Tibial artery (tissue), 4 donors: ENCODE measurements around the gene STK10.

Experiments used
- DNase-seq, 2 donors: peaks; one replicate each; pipeline ENCODE4 v3.0.0-alpha.2; 2019
- H3K27ac ChIP-seq, 2 donors: fragments of 200-600 bp; sonication (generic) in 1 of 2; 1 replicate in 1 of 2; 2 replicates in 1 of 2; pipeline ENCODE4 v1.5.1; 2018 to 2019; ENCODE audit warnings: mild to moderate bottlenecking in 1 of 2
- H3K27me3 ChIP-seq, 2 donors: fragments of 200-600 bp; sonication (generic) in 1 of 2; one replicate each; pipeline versions ENCODE4 v1.5.1 to v1.6.0; 2016 to 2019
- H3K36me3 ChIP-seq, 3 donors: fragments of 200-600 bp; sonication (generic) in 2 of 3; one replicate each; pipeline ENCODE4 v1.5.1; 2016 to 2019; ENCODE audit warnings: mild to moderate bottlenecking in 2 of 3
- H3K4me1 ChIP-seq, 4 donors: fragments of 200-600 bp; sonication (generic) in 2 of 4; 1 replicate in 3 of 4; 2 replicates in 1 of 4; pipeline ENCODE4 v1.5.1; 2016 to 2019
- H3K4me3 ChIP-seq, 2 donors: fragments of 200-600 bp; sonication (generic) in 1 of 2; 1 replicate in 1 of 2; 2 replicates in 1 of 2; pipeline ENCODE4 v1.5.1; 2018 to 2019; ENCODE audit warnings: mild to moderate bottlenecking in 2 of 2
- H3K9me3 ChIP-seq, 3 donors: fragments of 200-600 bp; sonication (generic) in 1 of 3; one replicate each; pipeline ENCODE4 v1.5.1; 2016 to 2019
- intact Hi-C: fragments of 100-400 bp; cut with DNase I; formaldehyde crosslinking; loops from one replicate; pipeline ENCODE4 v1.15.0; 2023; ENCODE audit warnings: low total_unique reads
- TF ChIP-seq, protein P1 (sequence below), 2 experiments: fragments of 200-600 bp in 1 of 2; fragments of 450-650 bp in 1 of 2; IDR thresholded peaks; one replicate each; pipeline ENCODE4 v1.5.1; 2017 to 2019; ENCODE audit warnings: antibody characterized with exemption in 2 of 2, mild to moderate bottlenecking in 1 of 2, moderate library complexity in 1 of 2

STK10 gene

GRCh38 chr5:172173564-172174153, 14.4 kb downstream of the STK10 start:
- TF ChIP-seq, protein P1, sequence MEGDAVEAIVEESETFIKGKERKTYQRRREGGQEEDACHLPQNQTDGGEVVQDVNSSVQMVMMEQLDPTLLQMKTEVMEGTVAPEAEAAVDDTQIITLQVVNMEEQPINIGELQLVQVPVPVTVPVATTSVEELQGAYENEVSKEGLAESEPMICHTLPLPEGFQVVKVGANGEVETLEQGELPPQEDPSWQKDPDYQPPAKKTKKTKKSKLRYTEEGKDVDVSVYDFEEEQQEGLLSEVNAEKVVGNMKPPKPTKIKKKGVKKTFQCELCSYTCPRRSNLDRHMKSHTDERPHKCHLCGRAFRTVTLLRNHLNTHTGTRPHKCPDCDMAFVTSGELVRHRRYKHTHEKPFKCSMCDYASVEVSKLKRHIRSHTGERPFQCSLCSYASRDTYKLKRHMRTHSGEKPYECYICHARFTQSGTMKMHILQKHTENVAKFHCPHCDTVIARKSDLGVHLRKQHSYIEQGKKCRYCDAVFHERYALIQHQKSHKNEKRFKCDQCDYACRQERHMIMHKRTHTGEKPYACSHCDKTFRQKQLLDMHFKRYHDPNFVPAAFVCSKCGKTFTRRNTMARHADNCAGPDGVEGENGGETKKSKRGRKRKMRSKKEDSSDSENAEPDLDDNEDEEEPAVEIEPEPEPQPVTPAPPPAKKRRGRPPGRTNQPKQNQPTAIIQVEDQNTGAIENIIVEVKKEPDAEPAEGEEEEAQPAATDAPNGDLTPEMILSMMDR (IDR thresholded peaks at IDR 0.05) = no peak
- Histone ChIP-seq H3K4me1 (peaks cover 0 to 9% (median 4%) of the 10 kb centered on the region in 4 donors), H3K4me3 (no peak overlapping the region), H3K9me3 (no peaks in the 10 kb centered on the region), H3K27ac (no peak overlapping the region), H3K27me3 (no peaks in the 10 kb centered on the region), H3K36me3 (no peaks in the 10 kb centered on the region)
- intact Hi-C loops = no loop called here
- DNase-seq = no peak

- intact Hi-C loops = no loop called here
- H3K27ac ChIP-seq = no peak overlapping the region
Observed at GRCh38 chr5:172172912-172173563, 15.0 kb downstream of the STK10 start.

GRCh38 chr5:172171118-172171517, 16.9 kb downstream of the STK10 start:
- H3K27ac ChIP-seq = no peak overlapping the region
- peaks cover 0 to 9% (median 4%) of the 10 kb centered on the region in 4 donors for H3K4me1 ChIP-seq
- no peaks in the 10 kb centered on the region for H3K36me3 ChIP-seq
- no peak overlapping the region for H3K4me3 ChIP-seq
- intact Hi-C loops = no loop called here
- DNase-seq = no peak
- H3K9me3 ChIP-seq = no peaks in the 10 kb centered on the region
- TF ChIP-seq, protein P1 (IDR thresholded peaks at IDR 0.05) = no peak
- no peaks in the 10 kb centered on the region for H3K27me3 ChIP-seq

More at GRCh38 chr5:172172912-172173563, 15.0 kb downstream of the STK10 start:
- Histone ChIP-seq H3K9me3 (no peaks in the 10 kb centered on the region), H3K27me3 (no peaks in the 10 kb centered on the region), H3K4me1 (peaks cover 0 to 9% (median 4%) of the 10 kb centered on the region in 4 donors), H3K4me3 (no peak overlapping the region), H3K36me3 (no peaks in the 10 kb centered on the region)
- no peak for DNase-seq
- TF ChIP-seq, protein P1 (IDR thresholded peaks at IDR 0.05) = no peak

DNA sequence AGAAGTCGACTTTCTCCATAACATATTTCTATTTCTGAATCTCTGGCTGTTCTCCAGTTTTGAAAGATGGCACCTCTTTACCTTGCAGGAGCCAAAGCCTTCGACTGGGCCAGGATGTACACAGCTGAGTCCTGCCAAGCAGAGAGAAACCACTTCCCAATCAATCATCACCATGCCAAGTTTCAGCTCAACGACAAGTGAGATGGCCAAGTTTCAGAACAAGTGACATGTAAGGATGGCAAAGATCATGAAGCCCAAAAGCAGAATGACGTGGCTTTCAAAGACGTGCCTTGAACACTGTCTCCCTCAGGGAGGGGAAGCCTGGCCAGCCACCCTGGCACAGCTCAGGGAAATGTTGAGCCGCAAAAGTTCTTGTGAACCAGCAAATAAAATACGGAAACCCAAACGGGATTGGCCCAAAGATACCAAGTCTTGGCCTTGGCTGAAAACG, 17.7 kb downstream of the STK10 start:
- Histone ChIP-seq H3K36me3 (no peaks in the 10 kb centered on the region), H3K4me1 (peaks cover 0 to 9% (median 4%) of the 10 kb centered on the region in 4 donors), H3K9me3 (no peaks in the 10 kb centered on the region), H3K27ac (no peak overlapping the region), H3K27me3 (no peaks in the 10 kb centered on the region), H3K4me3 (no peak overlapping the region)
- DNase-seq = no peak
- TF ChIP-seq, protein P1 (IDR thresholded peaks at IDR 0.05) = no peak
- intact Hi-C loops = no loop called here

- Histone ChIP-seq H3K27ac (no peak overlapping the region), H3K4me3 (no peak overlapping the region), H3K4me1 (peaks cover 0 to 16% (median 4%) of the 10 kb centered on the region in 4 donors), H3K9me3 (no peaks in the 10 kb centered on the region), H3K36me3 (no peaks in the 10 kb centered on the region), H3K27me3 (no peaks in the 10 kb centered on the region)
- DNase-seq = no peak
- TF ChIP-seq, protein P1 (IDR thresholded peaks at IDR 0.05) = no peak
- intact Hi-C loops = no loop called here
Observed at GRCh38 chr5:172169216-172169615, 18.8 kb downstream of the STK10 start.
